B cell (primary cell): ENCODE data around the gene ATP6V1B1. TPM values are rescaled to one million over a fixed set of nuclear protein-coding genes. Genes with fewer than 3 reads are reported as not detected.

Experiments used
- ATAC-seq: fragments of 200-7000 bp; cut with Tn5 transposase; one replicate; pipeline ENCODE4 v1.10.0; 2021; ENCODE audit warnings: low read depth, mild to moderate bottlenecking, moderate number of reproducible peaks, moderate library complexity
- CTCF ChIA-PET: fragments of 350-600 bp; sonication (Branson Sonifier 250); formaldehyde crosslinking; loops from one replicate; lab custom pipeline; 2021; ENCODE audit warnings: antibody characterized with exemption, inconsistent platforms; lab: Charles Lee
- POLR2A ChIA-PET: fragments of 350-600 bp; sonication (Branson Sonifier 250); formaldehyde crosslinking; loops from one replicate; lab custom pipeline; 2021; ENCODE audit warnings: antibody characterized with exemption; lab: Charles Lee
- DNase-seq: peaks from one replicate; pipeline ENCODE4 v3.0.0; 2013
- H2AFZ ChIP-seq: 2 replicates; pipeline ENCODE4 v1.6.1; 2012; ENCODE audit warnings: mild to moderate bottlenecking, low read depth, low read length; ENCODE audit not compliant: insufficient read depth, poor library complexity, severe bottlenecking
- H3K27ac ChIP-seq, 2 donors: 1 replicate in 1 of 2; 2 replicates in 1 of 2; pipeline ENCODE4 v1.5.1; 2012 to 2013; ENCODE audit warnings: low read length in 2 of 2, mild to moderate bottlenecking in 2 of 2, moderate library complexity in 1 of 2
- H3K27me3 ChIP-seq, 4 experiments: fragments of 200-600 bp in 1 of 4; sonication (generic) in 1 of 4; replicated peaks in 1 of 4; 1 replicate in 2 of 4; 2 replicates in 2 of 4; pipeline versions ENCODE4 v1.6.1 to v1.7.0; 2013 to 2016; ENCODE audit warnings: low read length in 3 of 4, mild to moderate bottlenecking in 2 of 4, mixed read lengths in 1 of 4, moderate library complexity in 1 of 4; ENCODE audit not compliant: insufficient read depth in 4 of 4, control insufficient read depth in 3 of 4; ENCODE audit errors: control extremely low read depth in 1 of 4
- H3K36me3 ChIP-seq, 2 experiments: replicated peaks in 1 of 2; 1 replicate in 1 of 2; 2 replicates in 1 of 2; pipeline versions ENCODE4 v1.6.1 to v1.7.1; 2013; ENCODE audit warnings: low read length in 1 of 2; ENCODE audit not compliant: insufficient read depth in 2 of 2, control insufficient read depth in 1 of 2; ENCODE audit errors: control extremely low read depth in 1 of 2, extremely low read depth in 1 of 2
- H3K4me1 ChIP-seq, 2 donors: fragments of 200-600 bp in 1 of 2; sonication (generic) in 1 of 2; 1 replicate in 1 of 2; 2 replicates in 1 of 2; pipeline versions ENCODE4 v1.5.1 to v1.6.1; 2013 to 2017; ENCODE audit warnings: low read length in 2 of 2; ENCODE audit not compliant: control insufficient read depth in 2 of 2, insufficient read depth in 2 of 2
- H3K4me2 ChIP-seq: replicated peaks from 2 replicates; pipeline ENCODE3; 2012; ENCODE audit warnings: mild to moderate bottlenecking, low read depth, low read length; ENCODE audit not compliant: poor library complexity, severe bottlenecking
- H3K4me3 ChIP-seq, 5 experiments: fragments of 200-600 bp in 1 of 5; sonication (generic) in 1 of 5; 1 replicate in 3 of 5; 2 replicates in 2 of 5; pipeline versions ENCODE4 v1.5.1 to v1.7.0; 2011 to 2016; ENCODE audit warnings: low read length in 4 of 5, mild to moderate bottlenecking in 4 of 5, low read depth in 2 of 5, control low read depth in 1 of 5, moderate library complexity in 1 of 5; ENCODE audit not compliant: insufficient read depth in 1 of 5; ENCODE audit errors: control extremely low read depth in 1 of 5, extremely low read depth in 1 of 5
- H3K79me2 ChIP-seq: fragments of 200-600 bp; sonication (generic); one replicate; pipeline ENCODE4 v1.6.0; 2016; ENCODE audit warnings: low read length; ENCODE audit not compliant: control insufficient read depth, insufficient read depth
- H3K9ac ChIP-seq: fragments of 200-600 bp; sonication (generic); 2 replicates; pipeline ENCODE4 v1.6.1; 2017; ENCODE audit warnings: mild to moderate bottlenecking, low read length, moderate library complexity
- H3K9me3 ChIP-seq, 3 donors: one replicate each; pipeline versions ENCODE4 v1.6.1 to v1.7.1; 2013; ENCODE audit warnings: low read length in 2 of 3; ENCODE audit not compliant: control insufficient read depth in 2 of 3, insufficient read depth in 1 of 3; ENCODE audit errors: control extremely low read depth in 1 of 3
- H4K20me1 ChIP-seq: 2 replicates; pipeline ENCODE4 v1.6.0; 2012; ENCODE audit warnings: mild to moderate bottlenecking, low read length; ENCODE audit not compliant: insufficient read depth, control insufficient read depth, poor library complexity, severe bottlenecking
- H3K27ac Mint-ChIP-seq: one replicate; pipeline ENCODE4 v1.8.0; 2021; ENCODE audit warnings: mixed read lengths
- H3K27me3 Mint-ChIP-seq: one replicate; pipeline ENCODE4 v1.8.0; 2021; ENCODE audit warnings: mixed read lengths
- H3K4me1 Mint-ChIP-seq: one replicate; pipeline ENCODE4 v1.8.0; 2021; ENCODE audit warnings: mixed read lengths
- H3K4me3 Mint-ChIP-seq: one replicate; pipeline ENCODE4 v1.8.0; 2021; ENCODE audit warnings: mixed read lengths
- H3K9me3 Mint-ChIP-seq: one replicate; pipeline ENCODE4 v1.8.0; 2022; ENCODE audit warnings: mixed read lengths; ENCODE audit not compliant: insufficient read depth
- EZH2 ChIP-seq: IDR thresholded peaks from 2 replicates; pipeline ENCODE4 v1.6.1; 2012; ENCODE audit warnings: borderline replicate concordance, low read depth, mild to moderate bottlenecking, moderate library complexity, low read length; ENCODE audit not compliant: insufficient read depth, poor library complexity, severe bottlenecking
- WGBS: methylation state at CpG from one replicate; pipeline ENCODE4 v1.1.5; 2013; ENCODE audit warnings: missing lambda C conversion rate; ENCODE audit not compliant: insufficient coverage; 5-methylcytosine and 5-hydroxymethylcytosine counted together
- intact Hi-C: fragments of 100-400 bp; cut with micrococcal nuclease; formaldehyde crosslinking; loops from one replicate; pipeline ENCODE4 v1.10.0; 2022
- polyA plus RNA-seq: library from polyadenylated mRNA; depleted of rRNA; stranded (reverse); fragments of >200 nt; gene quantifications from 2 replicates; pipeline ENCODE4 v1.2.3, GENCODE V29; 2012
- total RNA-seq, 2 donors: library from RNA; stranded (reverse); fragments of 120-200 nt in 1 of 2; gene quantifications; 1 replicate in 1 of 2; 2 replicates in 1 of 2; pipeline versions ENCODE4 v1.2.3 to v1.2.4, GENCODE V29; 2013 to 2022
- TF ChIP-seq, protein P1 (sequence below): fragments of 200-600 bp; IDR thresholded peaks from one replicate; pipeline ENCODE4 v1.8.0; 2022; ENCODE audit warnings: antibody characterized with exemption, mild to moderate bottlenecking

The ATP6V1B1 gene
- total and polyA plus RNA-seq, 2 donors (not counting 1 experiment from before 2014, with no cell fraction given): not detected

DNA sequence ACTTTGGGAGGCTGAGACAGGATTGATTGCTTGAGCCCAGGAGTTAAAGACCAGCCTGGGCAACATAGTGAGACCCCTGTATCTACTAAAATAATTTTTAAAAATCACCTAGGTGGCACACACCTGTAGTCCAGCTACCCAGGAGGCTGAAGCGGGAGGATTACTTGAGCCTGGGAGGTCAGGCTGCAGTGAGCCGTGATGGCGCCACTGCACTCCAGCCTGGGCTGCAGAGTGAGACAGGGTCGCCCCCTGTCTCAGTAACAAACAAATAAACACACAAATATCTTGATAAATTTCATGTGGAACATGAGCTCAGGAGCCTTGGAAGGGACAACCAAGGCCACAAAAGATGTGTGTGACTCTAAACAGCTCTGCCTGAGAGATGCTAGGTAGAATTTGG is 31.0 kb downstream of the ATP6V1B1 start:
- Mint-ChIP-seq H3K4me1 (peaks cover 7% of the 10 kb centered on the region), H3K27me3 (peaks cover 41% of the 10 kb centered on the region), H3K4me3 (no peak overlapping the region), H3K9me3 (no peaks in the 10 kb centered on the region), H3K27ac (no peak overlapping the region)
- H3K4me2 ChIP-seq: no peak overlapping the region
- ChIA-PET POLR2A (no interaction called here), CTCF (interaction anchor here (0.9 to 7.4 kb wide), 8 partner anchors 11 to 101 kb away, joined by 3 to 53 read pairs (median 19); partner anchors contain the start of genes ANKRD53 and NAGK)
- ATAC-seq (no peak), DNase-seq (no peak)
- H3K36me3 ChIP-seq: no peaks in the 10 kb centered on the region
- H2AFZ ChIP-seq: no peak overlapping the region
- 84% methylated on average over 3 of the region's 4 CpGs for WGBS
- H3K4me1 ChIP-seq: peaks cover 10 to 13% of the 10 kb centered on the region in 2 donors
- TF ChIP-seq EZH2: no peak
- TF ChIP-seq, protein P1, sequence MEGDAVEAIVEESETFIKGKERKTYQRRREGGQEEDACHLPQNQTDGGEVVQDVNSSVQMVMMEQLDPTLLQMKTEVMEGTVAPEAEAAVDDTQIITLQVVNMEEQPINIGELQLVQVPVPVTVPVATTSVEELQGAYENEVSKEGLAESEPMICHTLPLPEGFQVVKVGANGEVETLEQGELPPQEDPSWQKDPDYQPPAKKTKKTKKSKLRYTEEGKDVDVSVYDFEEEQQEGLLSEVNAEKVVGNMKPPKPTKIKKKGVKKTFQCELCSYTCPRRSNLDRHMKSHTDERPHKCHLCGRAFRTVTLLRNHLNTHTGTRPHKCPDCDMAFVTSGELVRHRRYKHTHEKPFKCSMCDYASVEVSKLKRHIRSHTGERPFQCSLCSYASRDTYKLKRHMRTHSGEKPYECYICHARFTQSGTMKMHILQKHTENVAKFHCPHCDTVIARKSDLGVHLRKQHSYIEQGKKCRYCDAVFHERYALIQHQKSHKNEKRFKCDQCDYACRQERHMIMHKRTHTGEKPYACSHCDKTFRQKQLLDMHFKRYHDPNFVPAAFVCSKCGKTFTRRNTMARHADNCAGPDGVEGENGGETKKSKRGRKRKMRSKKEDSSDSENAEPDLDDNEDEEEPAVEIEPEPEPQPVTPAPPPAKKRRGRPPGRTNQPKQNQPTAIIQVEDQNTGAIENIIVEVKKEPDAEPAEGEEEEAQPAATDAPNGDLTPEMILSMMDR: no peak
- H3K9ac ChIP-seq: no peak overlapping the region
- no peak overlapping the region for H3K27ac ChIP-seq
- intact Hi-C loops: no loop called here
- H3K79me2 ChIP-seq: no peaks in the 10 kb centered on the region
- no peaks in the 10 kb centered on the region for H4K20me1 ChIP-seq
- H3K27me3 ChIP-seq: peaks cover 0 to 34% (median 14%) of the 10 kb centered on the region in 4 experiments
- no peak overlapping the region for H3K4me3 ChIP-seq
- no peaks in the 10 kb centered on the region for H3K9me3 ChIP-seq

DNA sequence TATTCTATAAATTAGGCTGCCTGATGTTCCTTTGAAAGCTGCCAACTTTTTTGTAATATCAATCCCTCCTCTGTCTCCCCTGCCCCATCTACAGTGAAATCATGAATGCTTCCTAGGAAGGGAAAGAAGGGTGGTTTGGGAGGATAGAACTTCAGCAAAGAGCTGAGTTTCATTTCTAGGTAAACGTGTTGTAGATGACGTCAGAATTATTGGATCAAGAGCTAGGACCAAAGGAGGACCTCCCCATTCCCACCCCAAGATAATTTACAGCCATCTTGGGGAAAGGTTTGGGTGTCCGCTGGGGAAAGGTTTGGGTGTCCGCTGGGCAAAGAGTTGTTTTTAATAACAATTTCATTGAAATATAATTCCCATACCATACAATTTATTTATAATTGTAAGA is 31.5 kb downstream of the ATP6V1B1 start:
- H3K4me1 ChIP-seq: peaks cover 10 to 13% of the 10 kb centered on the region in 2 donors
- no peaks in the 10 kb centered on the region for H3K36me3 ChIP-seq
- ATAC-seq (no peak), DNase-seq (no peak)
- no peaks in the 10 kb centered on the region for H3K9me3 Mint-ChIP-seq
- no peak overlapping the region for H3K4me2 ChIP-seq
- H3K27ac Mint-ChIP-seq: no peak overlapping the region
- no peak overlapping the region for H3K4me3 Mint-ChIP-seq
- H3K4me1 Mint-ChIP-seq: peaks cover 7% of the 10 kb centered on the region
- no peak overlapping the region for H3K4me3 ChIP-seq
- H3K27me3 ChIP-seq: peaks cover 0 to 29% (median 14%) of the 10 kb centered on the region in 4 experiments
- no peak overlapping the region for H3K9ac ChIP-seq
- no peak overlapping the region for H3K27ac ChIP-seq
- no peak for TF ChIP-seq EZH2
- TF ChIP-seq, protein P1: no peak
- intact Hi-C loops: no loop called here
- H3K79me2 ChIP-seq: no peaks in the 10 kb centered on the region
- H3K9me3 ChIP-seq: no peaks in the 10 kb centered on the region
- ChIA-PET POLR2A (no interaction called here), CTCF (interaction anchor here (1.0 to 7.4 kb wide), 6 partner anchors 11 to 35 kb away, joined by 3 to 53 read pairs (median 36); partner anchors contain the start of gene ANKRD53)
- H4K20me1 ChIP-seq: no peaks in the 10 kb centered on the region
- H3K27me3 Mint-ChIP-seq: peaks cover 41% of the 10 kb centered on the region
- WGBS: no CpG with 5 or more reads among the region's 4 CpGs
- H2AFZ ChIP-seq: no peak overlapping the region
